BLaER1 (cell line): ENCODE measurements around the gene NAP1L4.
A peak's percentile ranks its signal among the peaks of the same experiment; 100 is the strongest.

ENCODE experiments used
- H3K27ac ChIP-seq: shearing (Covaris generic); formaldehyde crosslinking; 2 replicates; pipeline ENCODE4 v1.8.1; 2022
- H3K27me3 ChIP-seq: shearing (Covaris generic); formaldehyde crosslinking; 2 replicates; pipeline ENCODE4 v1.8.1; 2022
- H3K36me3 ChIP-seq: shearing (Covaris generic); formaldehyde crosslinking; 2 replicates; pipeline ENCODE4 v1.8.1; 2022
- H3K4me1 ChIP-seq: shearing (Covaris generic); formaldehyde crosslinking; 2 replicates; pipeline ENCODE4 v1.8.1; 2022
- H3K4me2 ChIP-seq: shearing (Covaris generic); formaldehyde crosslinking; 2 replicates; pipeline ENCODE4 v1.8.1; 2022
- H3K4me3 ChIP-seq: shearing (Covaris generic); formaldehyde crosslinking; 2 replicates; pipeline ENCODE4 v1.8.1; 2022
- H3K9ac ChIP-seq: shearing (Covaris generic); formaldehyde crosslinking; 2 replicates; pipeline ENCODE4 v1.8.1; 2022
- H3K9me3 ChIP-seq: shearing (Covaris generic); formaldehyde crosslinking; 2 replicates; pipeline ENCODE4 v1.8.1; 2022
- H4K20me1 ChIP-seq: shearing (Covaris generic); formaldehyde crosslinking; 2 replicates; pipeline ENCODE4 v1.8.1; 2022
- Cebpa-rat ChIP-seq: shearing (Covaris generic); IDR thresholded peaks from 2 replicates; pipeline ENCODE4 v1.8.1; 2022

NAP1L4 gene

GRCh38 chr11:2987881-2988861 is 4.0 kb downstream of the NAP1L4 start:
- Histone ChIP-seq H3K27ac (0 out of 2 replicates have a peak overlapping the region, but pooled peaks have one; percentile 1), H3K4me3 (peak overlapping the region; percentile 88; the same call in 1 of the 2 replicates), H3K27me3 (no peaks in the 10 kb centered on the region), H3K4me1 (peaks cover 38% of the 10 kb centered on the region), H3K4me2 (peak overlapping the region; percentile 95), H3K36me3 (peaks cover 40% of the 10 kb centered on the region), H3K9me3 (no peaks in the 10 kb centered on the region), H3K9ac (peak overlapping the region; percentile 92), H4K20me1 (peaks cover 87% of the 10 kb centered on the region)
- TF ChIP-seq Cebpa-rat = no peak

GRCh38 chr11:2983908-2984307 is 8.2 kb downstream of the NAP1L4 start:
- no peak for TF ChIP-seq Cebpa-rat
- H3K9me3 ChIP-seq = no peaks in the 10 kb centered on the region
- peaks cover 64% of the 10 kb centered on the region for H3K36me3 ChIP-seq
- H3K4me3 ChIP-seq = no peak overlapping the region
- H3K4me1 ChIP-seq = peaks cover 16% of the 10 kb centered on the region
- H3K4me2 ChIP-seq = no peak overlapping the region
- H3K27me3 ChIP-seq = no peaks in the 10 kb centered on the region
- no peak overlapping the region for H3K9ac ChIP-seq
- H3K27ac ChIP-seq = no peak overlapping the region
- H4K20me1 ChIP-seq = peaks cover 100% of the 10 kb centered on the region

DNA sequence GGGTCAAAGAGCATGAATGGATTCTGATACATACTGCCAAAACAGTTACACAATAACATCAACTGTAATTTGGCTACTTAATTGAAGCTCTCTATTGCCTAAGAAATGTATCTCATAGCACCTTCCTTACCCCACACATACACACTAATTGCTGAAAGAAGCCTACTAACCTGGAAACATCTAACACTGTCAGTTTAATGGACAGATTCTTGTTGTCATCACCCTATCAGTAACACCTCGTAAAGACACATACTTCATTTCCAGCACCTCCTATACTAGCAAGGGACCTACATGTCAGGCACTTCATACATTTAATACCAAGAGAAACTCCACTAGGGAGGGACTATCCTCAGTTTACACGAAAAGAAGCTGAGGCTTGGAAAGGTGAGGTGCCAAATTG is 9.9 kb downstream of the NAP1L4 start:
- Histone ChIP-seq H3K4me1 (no peaks in the 10 kb centered on the region), H4K20me1 (peaks cover 100% of the 10 kb centered on the region), H3K27ac (no peak overlapping the region), H3K9me3 (no peaks in the 10 kb centered on the region), H3K27me3 (no peaks in the 10 kb centered on the region), H3K9ac (no peak overlapping the region), H3K36me3 (peaks cover 72% of the 10 kb centered on the region), H3K4me2 (no peak overlapping the region), H3K4me3 (no peak overlapping the region)
- no peak for TF ChIP-seq Cebpa-rat

DNA sequence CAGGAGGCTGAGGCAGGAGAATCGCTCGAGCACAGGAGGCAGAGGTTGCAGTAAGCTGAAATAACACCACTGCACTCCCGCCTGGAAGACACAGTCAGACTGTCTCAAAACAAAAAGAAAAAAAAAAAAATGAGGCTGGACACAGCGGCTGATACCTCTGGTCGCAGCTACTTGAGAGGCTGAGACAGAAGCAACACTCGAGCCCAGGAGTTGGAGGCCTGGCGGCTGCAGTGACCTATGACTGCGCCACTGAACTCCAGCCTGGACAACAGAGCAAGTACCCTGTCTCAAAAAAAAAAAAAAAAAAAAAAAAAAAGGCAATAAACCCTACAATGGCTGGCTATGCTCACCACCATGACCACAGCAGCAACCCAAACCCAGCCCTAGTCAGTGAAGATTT is 11.0 kb downstream of the NAP1L4 start:
- H3K27ac ChIP-seq = no peak overlapping the region
- no peak overlapping the region for H3K9ac ChIP-seq
- no peaks in the 10 kb centered on the region for H3K4me1 ChIP-seq
- H3K4me2 ChIP-seq = no peak overlapping the region
- no peaks in the 10 kb centered on the region for H3K9me3 ChIP-seq
- peaks cover 100% of the 10 kb centered on the region for H4K20me1 ChIP-seq
- TF ChIP-seq Cebpa-rat = no peak
- no peak overlapping the region for H3K4me3 ChIP-seq
- H3K36me3 ChIP-seq = peaks cover 74% of the 10 kb centered on the region
- H3K27me3 ChIP-seq = no peaks in the 10 kb centered on the region

GRCh38 chr11:2980168-2980840 is 11.8 kb downstream of the NAP1L4 start:
- TF ChIP-seq Cebpa-rat = no peak
- Histone ChIP-seq H4K20me1 (peaks cover 100% of the 10 kb centered on the region), H3K4me1 (no peaks in the 10 kb centered on the region), H3K4me2 (no peak overlapping the region), H3K9me3 (no peaks in the 10 kb centered on the region), H3K27me3 (no peaks in the 10 kb centered on the region), H3K36me3 (peaks cover 79% of the 10 kb centered on the region), H3K4me3 (no peak overlapping the region), H3K27ac (no peak overlapping the region), H3K9ac (no peak overlapping the region)

- Histone ChIP-seq H3K4me2 (no peak overlapping the region), H3K9ac (no peak overlapping the region), H4K20me1 (peaks cover 100% of the 10 kb centered on the region)
These were observed 15.0 kb downstream of the NAP1L4 start for GRCh38 chr11:2977113-2977512.

DNA sequence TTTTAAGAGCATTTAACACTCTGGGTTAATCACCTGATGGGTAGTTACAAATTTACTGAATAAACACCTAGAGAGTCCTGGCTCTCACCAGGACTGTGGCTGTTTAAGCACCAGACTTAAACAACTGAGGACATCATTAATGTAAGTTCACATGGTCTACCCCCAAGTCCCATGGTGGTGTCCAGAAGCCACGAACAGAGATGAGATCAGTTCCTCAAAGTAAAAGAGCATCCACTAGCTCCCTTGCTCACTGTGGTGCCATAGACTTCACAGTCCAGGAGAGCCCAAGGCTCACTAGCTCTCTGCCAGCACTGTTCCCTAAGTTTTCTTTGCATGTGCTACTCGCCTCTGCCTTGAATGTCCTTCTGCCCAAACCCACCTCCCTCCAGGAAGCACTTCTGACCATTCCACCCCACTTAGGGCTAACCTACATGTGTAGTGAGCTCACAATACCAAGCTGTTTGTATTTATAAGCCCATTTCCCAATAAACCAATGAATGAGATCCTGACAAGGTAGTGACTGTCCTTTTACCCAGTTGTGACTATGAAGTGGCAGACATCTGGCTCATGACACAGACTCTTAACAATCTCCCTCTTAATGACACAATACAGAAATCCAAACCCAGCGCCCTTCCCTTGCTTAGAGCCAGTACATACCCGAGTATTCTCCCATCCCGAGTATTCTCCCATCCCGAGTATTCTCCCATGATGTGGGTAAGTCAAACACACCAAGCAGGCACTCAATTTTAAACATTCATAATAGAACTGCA is 15.7 kb downstream of the NAP1L4 start:
- H3K4me2 ChIP-seq = no peak overlapping the region
- no peak overlapping the region for H3K4me3 ChIP-seq
- peaks cover 89% of the 10 kb centered on the region for H3K36me3 ChIP-seq
- TF ChIP-seq Cebpa-rat = no peak
- no peaks in the 10 kb centered on the region for H3K27me3 ChIP-seq
- H3K9ac ChIP-seq = no peak overlapping the region
- no peaks in the 10 kb centered on the region for H3K4me1 ChIP-seq
- H4K20me1 ChIP-seq = peaks cover 100% of the 10 kb centered on the region
- no peak overlapping the region for H3K27ac ChIP-seq
- no peaks in the 10 kb centered on the region for H3K9me3 ChIP-seq

More at GRCh38 chr11:2977113-2977512, 15.0 kb downstream of the NAP1L4 start:
- Histone ChIP-seq H3K4me1 (no peaks in the 10 kb centered on the region), H3K9me3 (no peaks in the 10 kb centered on the region), H3K27ac (no peak overlapping the region), H3K4me3 (no peak overlapping the region), H3K27me3 (no peaks in the 10 kb centered on the region), H3K36me3 (peaks cover 83% of the 10 kb centered on the region)
- no peak for TF ChIP-seq Cebpa-rat

DNA sequence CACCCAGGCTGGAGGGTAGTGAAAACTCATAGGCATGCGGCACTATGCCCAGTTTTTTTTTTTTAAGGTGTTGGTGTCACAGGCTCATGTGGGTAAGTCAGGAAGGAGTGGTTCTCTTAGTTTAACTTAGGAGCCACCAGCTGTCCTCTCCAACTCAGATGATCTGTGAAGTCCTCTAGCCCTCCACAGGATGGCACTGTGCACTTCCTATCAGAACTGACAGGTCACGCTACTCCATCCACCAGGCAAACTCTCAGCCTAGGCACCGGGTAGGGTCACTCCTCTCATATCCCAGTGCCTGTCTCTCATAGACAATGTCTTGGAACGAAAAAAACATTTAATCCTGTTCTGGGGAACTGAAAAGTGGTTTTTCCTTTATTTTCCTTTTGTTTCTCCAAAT is 16.5 kb downstream of the NAP1L4 start:
- Histone ChIP-seq H4K20me1 (peaks cover 99% of the 10 kb centered on the region), H3K9ac (no peak overlapping the region), H3K27ac (no peak overlapping the region), H3K27me3 (no peaks in the 10 kb centered on the region), H3K9me3 (no peaks in the 10 kb centered on the region), H3K4me3 (no peak overlapping the region), H3K36me3 (peaks cover 98% of the 10 kb centered on the region), H3K4me1 (no peaks in the 10 kb centered on the region), H3K4me2 (no peak overlapping the region)
- no peak for TF ChIP-seq Cebpa-rat

- no peaks in the 10 kb centered on the region for H3K9me3 ChIP-seq
- H3K4me1 ChIP-seq = no peaks in the 10 kb centered on the region
- H3K27ac ChIP-seq = no peak overlapping the region
- H4K20me1 ChIP-seq = peaks cover 99% of the 10 kb centered on the region
- TF ChIP-seq Cebpa-rat = no peak
- H3K4me2 ChIP-seq = no peak overlapping the region
- H3K27me3 ChIP-seq = no peaks in the 10 kb centered on the region
- peaks cover 100% of the 10 kb centered on the region for H3K36me3 ChIP-seq
- no peak overlapping the region for H3K9ac ChIP-seq
- no peak overlapping the region for H3K4me3 ChIP-seq
These were observed 17.9 kb downstream of the NAP1L4 start for GRCh38 chr11:2974272-2974671.
